ENCODE measurements around the gene KIAA0319L. TPM values are rescaled to one million over a fixed set of nuclear protein-coding genes. Genes with fewer than 3 reads are reported as not detected.

The KIAA0319L gene
- total RNA-seq, 1 donor from 2014 or later, result 74.7 TPM

GRCh38 chr1:35518183-35518582 lies 39.0 kb downstream of the KIAA0319L start:
- no peak for DNase-seq
- H3K36me3 Mint-ChIP-seq (ENCODE audit: unreplicated experiment), result peaks cover 32% of the 10 kb centered on the region
- no peak overlapping the region for H3K4me3 Mint-ChIP-seq (ENCODE audit: unreplicated experiment)
- no peaks in the 10 kb centered on the region for H3K27me3 Mint-ChIP-seq (ENCODE audit: unreplicated experiment)
- no peak overlapping the region for H3K27ac Mint-ChIP-seq (ENCODE audit: unreplicated experiment)
- H3K9me3 Mint-ChIP-seq (ENCODE audit: unreplicated experiment), result peaks cover 13% of the 10 kb centered on the region
- TF ChIP-seq CTCF (IDR thresholded peaks at IDR 0.05; ENCODE audit: partially characterized antibody, unreplicated experiment), result no peak
- no peaks in the 10 kb centered on the region for H3K4me1 Mint-ChIP-seq (ENCODE audit: low read depth, unreplicated experiment)

- DNase-seq, result no peak
- H3K36me3 Mint-ChIP-seq (ENCODE audit: unreplicated experiment), result peaks cover 11% of the 10 kb centered on the region
- no peak for TF ChIP-seq CTCF (IDR thresholded peaks at IDR 0.05; ENCODE audit: partially characterized antibody, unreplicated experiment)
- H3K4me3 Mint-ChIP-seq (ENCODE audit: unreplicated experiment), result no peak overlapping the region
- peaks cover 5% of the 10 kb centered on the region for H3K27me3 Mint-ChIP-seq (ENCODE audit: unreplicated experiment)
- no peak overlapping the region for H3K27ac Mint-ChIP-seq (ENCODE audit: unreplicated experiment)
- H3K9me3 Mint-ChIP-seq (ENCODE audit: unreplicated experiment), result peaks cover 10% of the 10 kb centered on the region
- peaks cover 10% of the 10 kb centered on the region for H3K4me1 Mint-ChIP-seq (ENCODE audit: low read depth, unreplicated experiment)
Observed at GRCh38 chr1:35511305-35511704, 45.9 kb downstream of the KIAA0319L start.

- TF ChIP-seq CTCF (IDR thresholded peaks at IDR 0.05; ENCODE audit: partially characterized antibody, unreplicated experiment), result no peak
- Mint-ChIP-seq H3K27me3 (ENCODE audit: unreplicated experiment) (peaks cover 5% of the 10 kb centered on the region), H3K4me1 (ENCODE audit: low read depth, unreplicated experiment) (peaks cover 12% of the 10 kb centered on the region), H3K36me3 (ENCODE audit: unreplicated experiment) (no peaks in the 10 kb centered on the region), H3K4me3 (ENCODE audit: unreplicated experiment) (no peak overlapping the region), H3K27ac (ENCODE audit: unreplicated experiment) (no peak overlapping the region), H3K9me3 (ENCODE audit: unreplicated experiment) (peaks cover 4% of the 10 kb centered on the region)
- no peak for DNase-seq
Observed at GRCh38 chr1:35509558-35509957, 47.6 kb downstream of the KIAA0319L start.

GRCh38 chr1:35507947-35508346 lies 49.3 kb downstream of the KIAA0319L start:
- DNase-seq, result no peak
- Mint-ChIP-seq H3K9me3 (ENCODE audit: unreplicated experiment) (peaks cover 7% of the 10 kb centered on the region), H3K4me3 (ENCODE audit: unreplicated experiment) (no peak overlapping the region), H3K27me3 (ENCODE audit: unreplicated experiment) (peaks cover 5% of the 10 kb centered on the region), H3K27ac (ENCODE audit: unreplicated experiment) (no peak overlapping the region), H3K4me1 (ENCODE audit: low read depth, unreplicated experiment) (peaks cover 12% of the 10 kb centered on the region), H3K36me3 (ENCODE audit: unreplicated experiment) (no peaks in the 10 kb centered on the region)
- no peak for TF ChIP-seq CTCF (IDR thresholded peaks at IDR 0.05; ENCODE audit: partially characterized antibody, unreplicated experiment)

GRCh38 chr1:35506960-35507912 lies 50.0 kb downstream of the KIAA0319L start:
- H3K27ac Mint-ChIP-seq (ENCODE audit: unreplicated experiment), result no peak overlapping the region
- TF ChIP-seq CTCF (IDR thresholded peaks at IDR 0.05; ENCODE audit: partially characterized antibody, unreplicated experiment), result no peak
- H3K36me3 Mint-ChIP-seq (ENCODE audit: unreplicated experiment), result no peaks in the 10 kb centered on the region
- H3K4me1 Mint-ChIP-seq (ENCODE audit: low read depth, unreplicated experiment), result peaks cover 12% of the 10 kb centered on the region
- H3K9me3 Mint-ChIP-seq (ENCODE audit: unreplicated experiment), result peaks cover 8% of the 10 kb centered on the region
- no peak overlapping the region for H3K4me3 Mint-ChIP-seq (ENCODE audit: unreplicated experiment)
- no peak for DNase-seq
- peaks cover 5% of the 10 kb centered on the region for H3K27me3 Mint-ChIP-seq (ENCODE audit: unreplicated experiment)

Data from glutamatergic neuron (in vitro differentiated cells).